MCF 10A (cell line): ENCODE measurements around the gene BACH2. TPM values are rescaled to one million over a fixed set of nuclear protein-coding genes. Genes with fewer than 3 reads are reported as not detected.

Source experiments
- BruUV-seq: library from RNA; stranded (reverse); fragments of 400-500 nt; replicated peaks from 2 replicates; lab custom pipeline; 2021; lab: Mats Ljungman, UMichigan
- CTCF ChIA-PET: fragments of 300-600 bp; sonication (Branson Sonifier 250); formaldehyde crosslinking; extraction: SDS; loops from one replicate; lab custom pipeline; 2021; ENCODE audit warnings: antibody characterized with exemption, inconsistent platforms; lab: Yijun Ruan, JAX
- POLR2A ChIA-PET: fragments of 300-600, 350-650 bp; sonication (Branson Sonifier 250); formaldehyde crosslinking; extraction: SDS; loops from one replicate; lab custom pipeline; 2020; ENCODE audit warnings: antibody characterized with exemption, inconsistent platforms; lab: Yijun Ruan, JAX
- DNase-seq: peaks from one replicate; pipeline ENCODE4 v3.0.0-alpha.2; 2018; ENCODE audit not compliant: unreplicated experiment
- H3K27ac Mint-ChIP-seq: one replicate; pipeline ENCODE4 v1.8.0; 2022; ENCODE audit warnings: mild to moderate bottlenecking, low read depth, mixed read lengths; ENCODE audit not compliant: unreplicated experiment
- H3K27me3 Mint-ChIP-seq: one replicate; pipeline ENCODE4 v1.8.0; 2022; ENCODE audit warnings: mixed read lengths; ENCODE audit not compliant: insufficient read depth, unreplicated experiment
- H3K36me3 Mint-ChIP-seq: one replicate; pipeline ENCODE4 v1.8.0; 2022; ENCODE audit warnings: mild to moderate bottlenecking, moderate library complexity, mixed read lengths; ENCODE audit not compliant: insufficient read depth, unreplicated experiment
- H3K4me1 Mint-ChIP-seq: one replicate; pipeline ENCODE4 v1.8.0; 2022; ENCODE audit warnings: mixed read lengths; ENCODE audit not compliant: insufficient read depth, unreplicated experiment
- H3K4me3 Mint-ChIP-seq: one replicate; pipeline ENCODE4 v1.8.0; 2022; ENCODE audit warnings: mild to moderate bottlenecking, moderate library complexity, mixed read lengths; ENCODE audit not compliant: unreplicated experiment
- H3K9me3 Mint-ChIP-seq: one replicate; pipeline ENCODE4 v1.8.0; 2022; ENCODE audit warnings: mixed read lengths; ENCODE audit not compliant: unreplicated experiment
- CTCF ChIP-seq: fragments of 200-600 bp; IDR thresholded peaks from one replicate; pipeline ENCODE4 v1.8.0; 2022; ENCODE audit warnings: antibody characterized with exemption, mild to moderate bottlenecking; ENCODE audit not compliant: unreplicated experiment
- intact Hi-C: fragments of 100-400 bp; cut with micrococcal nuclease; formaldehyde crosslinking; loops from 2 replicates; pipeline ENCODE4 v1.14.1; 2022
- total RNA-seq: library from RNA; stranded (reverse); gene quantifications from 2 replicates; pipeline ENCODE4 v1.2.3, GENCODE V29; 2022

Gene BACH2
- total RNA-seq, 1 experiment from 2014 or later, result 9.9 TPM

GRCh38 chr6:90005048-90005827 is 291.4 kb downstream of the BACH2 start:
- Mint-ChIP-seq H3K9me3 (no peaks in the 10 kb centered on the region), H3K27ac (no peak overlapping the region), H3K36me3 (no peaks in the 10 kb centered on the region), H3K4me1 (peaks cover 12% of the 10 kb centered on the region), H3K27me3 (no peaks in the 10 kb centered on the region), H3K4me3 (no peak overlapping the region)
- DNase-seq, result no peak
- ChIA-PET POLR2A (no interaction called here), CTCF (interaction anchor here (0.6 to 1.0 kb wide), 3 partner anchors 210 to 388 kb away, joined by 3 to 4 read pairs (median 3); no protein-coding TSS in a partner anchor)
- TF ChIP-seq CTCF, result no peak
- no TSS peak for BruUV-seq
- intact Hi-C loops, result no loop called here

DNA sequence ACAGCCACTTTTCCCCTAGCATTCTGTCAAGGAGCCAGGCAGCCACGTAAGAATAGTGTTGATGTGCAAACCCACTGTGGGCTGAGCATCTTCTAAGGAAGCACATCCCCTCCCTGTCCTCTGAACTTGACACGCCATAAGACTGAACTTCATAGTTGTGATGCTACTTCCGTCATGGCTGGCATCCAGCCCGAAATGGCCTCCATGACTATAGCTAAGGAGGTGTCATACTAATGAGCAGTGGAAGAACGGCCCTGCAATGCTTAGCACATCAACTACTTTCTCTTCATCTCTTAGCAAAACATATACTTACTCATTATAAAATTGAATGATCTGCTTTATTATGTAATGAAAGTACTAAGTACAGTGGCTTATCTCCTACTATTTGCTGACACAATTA is 292.1 kb downstream of the BACH2 start:
- peaks cover 12% of the 10 kb centered on the region for H3K4me1 Mint-ChIP-seq
- CTCF ChIA-PET, result interaction anchor here (0.5 kb wide), 1 partner anchor 633 kb away, joined by 3 read pairs; no protein-coding TSS in a partner anchor
- intact Hi-C loops, result no loop called here

DNA sequence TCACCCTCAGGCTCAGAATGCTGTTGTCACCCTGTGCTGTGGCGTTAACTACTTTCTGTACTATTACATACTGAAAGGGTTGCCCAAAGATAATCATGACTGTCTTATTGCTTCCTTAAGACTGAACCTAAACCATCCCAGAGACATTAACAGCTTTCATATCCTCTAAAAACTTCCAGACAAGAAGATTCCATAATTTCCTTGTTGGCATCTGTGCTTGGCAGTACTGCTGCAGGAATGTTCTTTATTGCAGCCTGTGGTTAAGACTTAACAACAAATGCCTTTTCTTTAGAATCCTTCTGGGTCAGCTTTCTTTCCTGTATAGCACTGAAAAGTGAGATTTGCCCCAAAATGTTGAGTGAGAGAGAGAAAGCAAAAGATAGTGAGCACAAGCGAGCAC is 292.7 kb downstream of the BACH2 start:
- ChIA-PET CTCF (no interaction called here), POLR2A (interaction anchor here (2.1 kb wide), 1 partner anchor 84 kb away, joined by 7 read pairs; no protein-coding TSS in a partner anchor)
- Mint-ChIP-seq H3K9me3 (no peaks in the 10 kb centered on the region), H3K4me3 (no peak overlapping the region), H3K27me3 (no peaks in the 10 kb centered on the region), H3K27ac (no peak overlapping the region), H3K4me1 (peaks cover 7% of the 10 kb centered on the region), H3K36me3 (no peaks in the 10 kb centered on the region)
- no peak for TF ChIP-seq CTCF
- DNase-seq, result no peak
- intact Hi-C loops, result no loop called here
- no TSS peak for BruUV-seq

More for the DNA sequence above, 292.1 kb downstream of the BACH2 start:
- Mint-ChIP-seq H3K36me3 (no peaks in the 10 kb centered on the region), H3K4me3 (no peak overlapping the region), H3K27me3 (no peaks in the 10 kb centered on the region), H3K9me3 (no peaks in the 10 kb centered on the region), H3K27ac (no peak overlapping the region)
- TF ChIP-seq CTCF, result no peak
- BruUV-seq, result no TSS peak
- POLR2A ChIA-PET, result no interaction called here
- DNase-seq, result no peak

DNA sequence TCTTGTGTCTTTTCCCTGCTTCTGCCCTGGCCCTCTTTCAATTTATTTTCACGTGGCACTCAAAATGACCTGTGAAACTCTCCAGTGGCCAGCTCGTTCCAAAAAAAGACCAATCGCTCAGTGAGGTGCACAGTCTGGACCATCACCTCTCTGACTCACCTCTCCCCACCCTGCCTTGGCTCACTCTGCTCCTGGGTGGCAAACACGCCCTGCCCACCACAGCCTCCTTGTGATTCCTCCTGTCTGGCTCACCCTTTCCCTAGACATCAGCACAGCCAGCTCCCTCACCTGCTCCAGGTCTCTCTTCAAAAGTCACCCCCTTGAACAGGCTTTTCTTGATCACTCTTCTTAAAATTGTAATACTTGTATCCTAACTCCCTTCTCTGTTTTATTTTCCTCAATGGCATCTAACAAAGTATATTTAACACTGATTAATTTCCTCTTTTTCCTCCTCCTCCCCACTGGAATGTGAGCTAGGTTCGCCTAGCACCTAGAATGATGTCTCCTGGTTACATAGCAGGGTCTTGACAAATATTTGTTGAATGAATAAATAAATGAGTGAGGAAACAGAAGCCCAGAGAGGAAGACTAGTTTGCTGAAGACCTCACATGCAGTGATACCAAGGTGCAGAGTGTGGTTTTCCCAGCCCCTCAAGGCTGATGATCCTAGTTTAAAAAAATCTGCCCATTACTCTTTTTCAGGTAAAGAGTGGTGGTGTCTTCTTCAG is 293.4 kb downstream of the BACH2 start:
- no peaks in the 10 kb centered on the region for H3K9me3 Mint-ChIP-seq
- DNase-seq, result peak; percentile 77
- POLR2A ChIA-PET, result interaction anchor here (2.1 kb wide), 1 partner anchor 85 kb away, joined by 7 read pairs; no protein-coding TSS in a partner anchor
- no TSS peak for BruUV-seq
- H3K27me3 Mint-ChIP-seq, result no peaks in the 10 kb centered on the region
- H3K4me3 Mint-ChIP-seq, result no peak overlapping the region
- H3K36me3 Mint-ChIP-seq, result no peaks in the 10 kb centered on the region
- H3K4me1 Mint-ChIP-seq, result peaks cover 1% of the 10 kb centered on the region
- intact Hi-C loops, result no loop called here
- CTCF ChIA-PET, result interaction anchor here (1.4 to 1.5 kb wide), 2 partner anchors 63 to 390 kb away, joined by 4 to 5 read pairs; no protein-coding TSS in a partner anchor
- TF ChIP-seq CTCF, result no peak
- H3K27ac Mint-ChIP-seq, result no peak overlapping the region
